HG03469 (cell line): ENCODE measurements around the gene LDHAL6A.
A peak's percentile ranks its signal among the peaks of the same experiment; 100 is the strongest.

Experiments
- ATAC-seq: cut with Tn5 transposase; IDR thresholded peaks from one replicate; pipeline ENCODE4 v1.9.1; 2021; ENCODE audit warnings: mild to moderate bottlenecking, moderate library complexity, moderate number of reproducible peaks; ENCODE audit not compliant: unreplicated experiment

LDHAL6A gene

GRCh38 chr11:18490319-18490718 lies 34.7 kb downstream of the LDHAL6A start:
- no peak for ATAC-seq

GRCh38 chr11:18490736-18491485 lies 35.3 kb downstream of the LDHAL6A start:
- no peak for ATAC-seq

- ATAC-seq: no peak
Measured at GRCh38 chr11:18491924-18492323, 36.3 kb downstream of the LDHAL6A start.

GRCh38 chr11:18492888-18493287 lies 37.2 kb downstream of the LDHAL6A start:
- ATAC-seq: no peak

DNA sequence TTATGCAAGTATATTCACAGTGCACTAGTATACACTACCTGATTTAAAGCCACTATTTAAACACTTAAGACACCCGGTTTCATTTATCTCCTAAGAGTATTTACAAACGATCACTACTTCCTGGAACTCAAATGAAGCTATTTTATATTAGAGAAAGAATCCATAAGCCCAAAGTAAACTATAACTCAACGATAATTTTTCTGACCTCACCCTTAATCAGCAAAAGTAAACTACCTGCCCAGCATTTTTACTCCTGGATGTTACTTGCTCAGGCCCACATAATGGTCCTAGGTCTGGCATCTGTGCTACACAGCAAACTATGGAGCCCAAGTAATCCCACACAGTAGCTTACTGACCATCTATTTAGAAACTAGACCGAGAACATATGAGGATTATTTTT lies 37.7 kb downstream of the LDHAL6A start:
- ATAC-seq: no peak

GRCh38 chr11:18495271-18495670 lies 39.6 kb downstream of the LDHAL6A start:
- ATAC-seq: no peak

- ATAC-seq: no peak
Measured at GRCh38 chr11:18495703-18496102, 40.0 kb downstream of the LDHAL6A start.

DNA sequence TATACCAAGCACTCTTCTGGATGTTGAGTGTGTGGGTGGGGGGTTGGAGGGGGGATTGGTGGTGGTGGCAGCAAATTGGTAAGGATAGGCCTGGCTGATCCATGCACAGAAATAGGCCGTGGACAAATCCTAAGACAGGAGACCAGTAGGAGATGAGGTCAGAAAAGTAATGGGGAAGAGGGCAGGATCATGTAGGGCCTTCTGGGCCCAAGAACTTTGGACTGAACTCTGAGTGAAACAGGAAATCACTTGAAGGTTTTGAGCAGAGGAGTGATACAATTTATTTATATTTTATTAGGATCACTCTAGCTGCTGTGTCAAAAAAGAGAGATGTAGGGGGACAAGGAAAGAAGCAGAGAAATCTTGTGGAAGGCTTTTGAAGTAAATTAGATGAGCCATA lies 42.4 kb downstream of the LDHAL6A start:
- ATAC-seq: no peak

GRCh38 chr11:18501629-18502028 lies 46.0 kb downstream of the LDHAL6A start:
- no peak for ATAC-seq

GRCh38 chr11:18502352-18502751 lies 46.7 kb downstream of the LDHAL6A start:
- no peak for ATAC-seq

GRCh38 chr11:18521122-18521521 lies 65.5 kb downstream of the LDHAL6A start:
- no peak for ATAC-seq

- no peak for ATAC-seq
Measured at GRCh38 chr11:18522388-18522787, 66.7 kb downstream of the LDHAL6A start.

DNA sequence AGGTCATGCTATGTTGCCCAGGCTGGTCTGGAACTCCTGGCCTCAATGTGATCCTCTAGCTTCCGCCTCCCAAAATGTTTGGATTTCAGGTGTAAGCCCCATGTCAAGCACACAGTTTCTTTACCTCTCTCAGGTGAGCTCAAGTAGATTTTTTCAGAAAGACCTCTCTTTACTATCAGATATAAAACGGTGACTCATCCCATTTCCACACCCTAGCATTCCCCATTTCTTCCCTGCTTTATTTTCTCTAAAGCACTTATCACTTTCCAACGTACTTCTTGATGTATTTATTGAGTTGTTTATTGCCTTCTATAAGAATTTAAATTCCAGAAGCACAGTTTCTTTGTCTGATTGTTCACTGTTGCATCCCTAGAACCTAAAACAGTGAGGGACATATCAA lies 67.4 kb downstream of the LDHAL6A start:
- ATAC-seq: no peak

DNA sequence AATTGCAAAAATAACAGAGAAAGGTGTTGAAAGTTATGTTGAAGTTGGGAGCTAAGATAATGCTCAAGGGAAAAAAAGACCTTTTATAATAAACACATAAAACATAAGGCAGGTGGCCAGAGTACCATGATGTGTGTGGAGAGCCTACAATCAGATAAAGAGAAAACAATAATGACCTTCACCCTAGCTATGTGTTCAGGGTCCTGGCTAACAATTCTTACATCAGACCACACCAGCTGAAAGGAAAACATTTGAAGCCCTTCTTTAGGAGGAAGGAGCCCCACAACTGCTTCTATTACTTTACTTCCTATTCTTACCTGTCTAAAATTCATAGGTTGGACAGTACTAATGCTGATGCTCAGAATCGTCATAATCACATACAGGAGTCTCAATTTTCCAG lies 68.6 kb downstream of the LDHAL6A start:
- no peak for ATAC-seq

DNA sequence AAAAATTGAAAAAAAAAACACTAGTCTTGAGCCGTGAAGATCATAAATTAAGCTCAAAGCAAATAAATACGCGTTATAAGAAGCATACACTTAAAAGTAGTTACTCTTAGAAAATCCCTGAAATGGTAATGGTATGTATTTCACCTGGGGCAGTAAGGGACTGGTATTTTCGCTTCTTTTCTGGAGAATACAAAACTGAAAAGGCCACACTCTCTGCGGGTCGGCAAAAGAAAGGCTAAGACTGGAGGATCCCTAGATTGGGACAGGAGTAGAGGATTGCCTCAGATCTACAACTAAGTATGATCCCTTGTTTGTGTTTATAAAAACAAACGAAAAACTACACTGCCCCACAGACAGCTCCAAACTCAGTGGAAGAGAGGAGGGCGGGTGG lies 70.5 kb downstream of the LDHAL6A start:
- no peak for ATAC-seq

GRCh38 chr11:18526521-18527296 lies 71.1 kb downstream of the LDHAL6A start, which contains the start of gene TSG101:
Gene TSG101 (minus strand): TSS chr11:18526942. CDS start chr11:18526816, 126 bp downstream.
- peak; percentile 83 for ATAC-seq

DNA sequence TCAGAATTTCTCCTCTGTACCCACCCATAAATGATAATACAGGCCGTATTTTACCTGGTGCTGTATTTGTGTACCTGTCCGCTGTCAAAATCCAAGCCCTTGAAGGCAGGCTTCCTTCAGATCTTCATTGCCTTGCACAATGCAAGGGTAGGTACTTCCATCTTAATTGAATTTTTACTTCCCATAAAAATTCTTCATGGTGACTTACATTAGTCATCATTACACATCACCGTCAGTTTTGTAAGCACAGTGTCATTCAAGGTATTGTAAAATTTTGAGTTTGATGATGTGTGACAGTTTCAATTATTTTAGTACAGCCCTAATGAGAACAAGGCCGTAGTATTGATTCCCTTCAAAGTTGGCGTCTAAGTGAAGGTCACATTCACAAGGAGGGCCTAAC lies 71.9 kb downstream of the LDHAL6A start:
- ATAC-seq: no peak
